HG03575 (cell line): ENCODE results near the gene SRGAP1.
"Not testable (repeated sequence)": the region's sequence is repeated elsewhere in the genome, so short reads cannot be mapped to it uniquely, and the experiment has no call there.

Source experiments
- ATAC-seq: cut with Tn5 transposase; IDR thresholded peaks from one replicate; pipeline ENCODE4 v1.9.1; 2021; ENCODE audit not compliant: unreplicated experiment, insufficient number of reproducible peaks, low FRiP score; ENCODE audit errors: extremely low read depth

The SRGAP1 gene

DNA sequence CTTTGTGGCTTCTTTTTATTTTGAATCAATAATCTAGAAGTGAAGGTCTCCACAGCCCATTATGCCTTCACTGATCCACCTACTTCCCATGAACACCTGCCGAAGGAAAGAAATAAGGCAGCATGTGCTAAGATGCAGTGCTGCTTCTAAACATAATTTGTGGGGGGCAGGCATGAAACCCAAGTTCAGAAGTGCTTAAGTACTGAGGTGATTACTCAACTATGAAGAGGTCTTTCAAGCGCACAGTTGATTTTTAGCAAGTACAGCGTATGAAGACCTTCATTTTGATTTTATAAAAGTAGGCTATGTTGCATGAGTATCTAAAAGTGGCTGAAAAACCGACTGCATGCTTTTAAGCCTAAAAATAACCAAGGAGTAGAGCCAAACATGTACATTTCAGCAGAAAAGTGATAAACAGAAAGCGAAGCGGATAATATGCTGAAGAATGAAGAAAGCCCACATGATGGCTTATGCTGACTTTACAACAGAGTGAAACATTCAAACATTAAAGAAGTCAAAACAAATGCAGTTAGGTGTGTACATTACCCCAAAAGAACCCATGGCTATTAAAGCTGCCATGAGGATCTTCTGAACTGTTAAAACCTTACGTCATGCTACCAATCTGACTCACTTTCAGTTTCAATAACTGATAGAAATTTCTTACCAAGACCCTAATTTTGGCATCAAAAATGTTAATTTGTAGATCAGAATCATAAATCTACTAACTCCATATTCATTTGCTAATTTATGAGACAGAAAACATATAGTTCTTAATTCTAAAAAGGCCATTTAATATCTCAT lies 348.3 kb downstream of the SRGAP1 start:
- ATAC-seq: peak; percentile 87

DNA sequence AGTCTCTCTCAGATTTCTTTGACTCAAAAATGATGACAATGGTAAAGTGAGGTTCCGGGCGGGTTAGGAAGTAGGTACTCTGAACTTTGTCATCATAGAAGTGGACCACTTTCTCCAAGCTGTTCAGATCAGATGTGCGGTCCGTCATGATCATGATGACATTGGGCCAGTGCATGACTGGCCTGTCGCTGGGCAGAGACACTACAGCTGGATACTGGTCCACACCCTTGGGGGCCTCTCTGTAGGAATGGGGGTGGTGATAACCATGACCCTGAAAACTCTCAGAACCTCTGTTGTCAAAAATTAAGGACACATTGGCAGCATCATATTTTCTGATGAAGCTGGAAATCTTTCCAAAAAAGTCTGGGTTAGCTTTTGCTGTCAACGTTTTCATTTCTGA lies 349.4 kb downstream of the SRGAP1 start:
- ATAC-seq: no peak

DNA sequence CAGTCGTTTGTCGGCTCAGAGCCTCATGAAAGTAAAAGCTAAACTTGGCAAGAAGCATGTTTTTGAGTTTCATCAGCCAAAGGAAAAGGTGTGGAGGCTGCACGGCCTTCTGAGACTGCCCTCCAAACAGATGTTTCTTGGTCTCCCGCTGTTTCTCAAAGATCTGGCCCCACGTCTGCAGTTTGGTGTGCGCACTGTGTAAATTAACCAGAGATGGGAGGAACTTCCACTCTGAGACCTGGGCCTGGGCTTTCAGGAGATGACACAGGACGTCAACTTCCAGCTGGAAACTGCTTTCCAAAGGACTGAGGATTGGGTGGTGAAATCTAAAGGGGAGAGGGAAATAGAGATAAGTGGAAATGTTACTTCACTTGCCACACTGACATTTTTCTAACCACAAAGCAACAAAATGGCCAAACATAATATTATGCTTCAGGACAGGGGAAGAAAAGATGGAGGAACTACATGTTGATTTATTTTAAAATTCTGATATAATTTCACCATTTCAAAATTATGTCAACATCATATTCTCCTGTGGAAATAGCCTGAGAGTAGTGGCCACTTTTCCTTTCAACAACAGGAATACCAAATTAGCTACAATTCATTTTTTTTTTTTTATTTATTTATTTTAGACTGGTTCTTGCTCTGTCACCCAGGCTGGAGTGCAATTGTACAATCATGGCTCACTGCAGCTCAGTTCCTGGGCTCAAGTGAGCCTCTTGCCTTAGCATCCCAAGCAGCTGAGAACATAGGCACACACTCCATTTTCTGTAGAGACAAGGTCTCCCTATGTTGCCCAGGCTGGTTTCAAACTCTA lies 350.0 kb downstream of the SRGAP1 start:
- ATAC-seq: no peak

DNA sequence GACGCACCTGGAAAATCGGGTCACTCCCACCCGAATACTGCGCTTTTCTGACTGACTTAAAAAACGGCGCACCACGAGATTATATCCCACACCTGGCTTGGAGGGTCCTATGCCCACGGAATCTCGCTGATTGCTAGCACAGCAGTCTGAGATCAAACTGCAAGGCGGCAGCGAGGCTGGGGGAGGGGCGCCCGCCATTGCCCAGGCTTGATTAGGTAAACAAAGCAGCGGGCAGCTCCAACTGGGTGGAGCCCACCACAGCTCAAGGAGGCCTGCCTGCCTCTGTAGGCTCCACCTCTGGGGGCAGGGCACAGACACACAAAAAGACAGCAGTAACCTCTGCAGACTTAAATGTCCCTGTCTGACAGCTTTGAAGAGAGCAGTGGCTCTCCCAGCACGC lies 351.3 kb downstream of the SRGAP1 start:
- not testable (repeated sequence) for ATAC-seq

DNA sequence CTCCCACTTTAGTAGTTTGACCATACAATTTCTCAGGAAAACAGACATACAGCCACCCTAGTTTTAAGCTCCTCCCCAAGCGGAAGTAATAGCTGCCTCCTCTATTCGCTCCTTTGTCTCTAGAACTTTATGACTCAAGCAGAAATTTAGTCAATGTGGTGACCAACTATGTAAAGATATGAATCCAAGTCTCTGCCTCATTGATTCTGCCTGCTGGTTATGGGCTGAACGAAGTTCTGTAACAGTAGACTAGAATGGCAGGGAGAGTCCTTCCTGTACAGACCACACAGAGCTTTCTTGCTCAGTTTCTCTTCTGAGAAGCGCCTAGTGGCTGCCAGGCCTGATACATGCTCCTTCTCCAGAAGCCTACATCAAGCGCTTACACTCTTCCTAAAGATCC lies 358.5 kb downstream of the SRGAP1 start:
- no peak for ATAC-seq

DNA sequence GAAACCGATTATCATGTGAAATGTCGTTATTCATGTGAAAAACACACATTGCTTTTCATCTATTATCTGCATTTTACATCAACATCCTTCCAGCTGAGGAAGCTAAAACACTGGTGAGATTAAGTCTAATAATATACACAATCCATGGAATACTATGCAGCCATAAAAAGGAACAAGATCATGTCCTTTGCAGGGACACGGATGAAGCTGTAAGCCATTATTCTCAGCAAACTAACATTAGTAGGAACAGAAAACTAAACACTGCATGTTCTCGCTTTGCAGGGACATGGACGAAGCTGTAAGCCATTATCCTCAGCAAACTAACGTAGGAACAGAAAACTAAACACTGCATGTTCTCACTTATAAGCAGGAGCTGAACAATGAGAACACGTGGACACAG lies 359.3 kb downstream of the SRGAP1 start:
- no peak for ATAC-seq

DNA sequence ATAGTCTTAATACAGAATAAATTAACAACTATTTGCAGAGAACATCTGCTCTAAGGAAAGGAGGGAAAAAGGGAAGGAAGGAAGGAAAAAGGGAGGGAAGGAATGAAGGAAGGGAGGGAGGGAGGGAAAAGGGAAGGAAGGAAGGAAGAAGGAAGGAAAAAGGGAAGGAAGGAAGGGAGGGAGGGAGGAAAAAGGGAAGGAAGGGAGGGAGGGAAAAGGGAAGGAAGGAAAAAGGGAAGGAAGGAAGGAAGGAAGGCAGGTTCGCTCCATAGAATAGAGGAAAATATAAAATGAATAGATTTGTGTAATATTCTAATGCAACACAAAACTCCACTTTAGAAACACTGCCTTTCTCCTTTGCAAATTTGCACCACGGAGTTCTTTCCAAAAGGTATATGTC lies 361.0 kb downstream of the SRGAP1 start:
- no peak for ATAC-seq

DNA sequence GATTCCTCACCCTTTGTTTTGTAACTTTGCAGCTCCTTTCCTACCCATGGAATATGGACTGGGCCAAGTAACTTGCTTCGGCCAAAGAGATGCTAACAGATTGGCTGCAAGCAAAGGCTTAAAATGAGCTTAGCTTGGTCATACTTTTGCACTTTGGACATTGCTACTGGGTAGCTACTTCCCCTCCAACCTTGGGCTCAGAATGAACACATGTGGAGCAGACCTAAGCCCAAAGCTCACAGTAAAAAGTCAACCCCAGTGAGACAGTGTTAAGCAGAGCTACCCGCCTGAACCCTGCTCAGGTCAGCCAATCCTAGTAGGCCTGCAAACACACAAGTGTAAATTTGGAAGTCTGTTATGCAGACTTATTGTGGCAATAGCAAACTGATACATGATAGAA lies 363.0 kb downstream of the SRGAP1 start:
- ATAC-seq: no peak
